NB4 (cell line): ENCODE results near the gene SLC38A10.

Experiments used
- POLR2A ChIP-seq: IDR thresholded peaks from 2 replicates; pipeline ENCODE4 v1.6.1; 2011; ENCODE audit warnings: mild to moderate bottlenecking; ENCODE audit not compliant: insufficient read length; ENCODE audit errors: extremely low read depth
- TF ChIP-seq, protein P1 (sequence below): IDR thresholded peaks from one replicate; pipeline ENCODE4 v1.5.1; 2012; ENCODE audit warnings: low read depth, low read length

DNA sequence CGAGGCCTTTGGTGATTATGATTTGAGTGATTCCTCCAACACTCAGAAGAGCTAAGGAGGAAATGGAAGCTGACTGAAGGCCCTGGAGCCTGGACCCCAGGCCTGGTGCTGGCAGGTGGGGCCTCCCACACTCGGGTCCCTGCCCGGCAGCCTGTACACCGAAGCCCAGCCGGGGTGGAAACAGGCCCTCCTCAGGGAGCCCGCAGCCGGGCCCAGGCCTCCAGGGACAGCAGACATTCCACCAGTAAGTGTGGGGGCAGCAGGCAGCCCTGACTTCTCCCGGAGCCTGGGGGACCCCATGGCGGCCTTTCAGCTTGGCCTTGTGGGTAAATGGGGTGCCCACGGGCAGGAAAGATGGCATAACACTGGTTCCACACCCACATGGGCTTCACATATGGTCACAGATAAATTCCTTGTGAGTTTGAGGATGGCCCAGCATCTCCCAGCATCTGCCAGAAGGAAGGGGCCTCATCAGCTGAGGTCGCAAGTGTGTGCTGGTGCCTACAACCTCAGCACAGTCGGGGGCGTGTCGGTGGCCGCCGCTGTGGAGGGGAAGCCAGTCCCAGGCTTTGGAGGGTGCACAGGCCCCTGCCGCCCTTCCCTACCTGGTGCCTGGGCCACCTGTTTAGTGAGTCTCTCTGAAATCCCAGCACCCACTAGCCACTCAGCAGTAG is 29.2 kb upstream of the SLC38A10 start:
- TF ChIP-seq, protein P1, sequence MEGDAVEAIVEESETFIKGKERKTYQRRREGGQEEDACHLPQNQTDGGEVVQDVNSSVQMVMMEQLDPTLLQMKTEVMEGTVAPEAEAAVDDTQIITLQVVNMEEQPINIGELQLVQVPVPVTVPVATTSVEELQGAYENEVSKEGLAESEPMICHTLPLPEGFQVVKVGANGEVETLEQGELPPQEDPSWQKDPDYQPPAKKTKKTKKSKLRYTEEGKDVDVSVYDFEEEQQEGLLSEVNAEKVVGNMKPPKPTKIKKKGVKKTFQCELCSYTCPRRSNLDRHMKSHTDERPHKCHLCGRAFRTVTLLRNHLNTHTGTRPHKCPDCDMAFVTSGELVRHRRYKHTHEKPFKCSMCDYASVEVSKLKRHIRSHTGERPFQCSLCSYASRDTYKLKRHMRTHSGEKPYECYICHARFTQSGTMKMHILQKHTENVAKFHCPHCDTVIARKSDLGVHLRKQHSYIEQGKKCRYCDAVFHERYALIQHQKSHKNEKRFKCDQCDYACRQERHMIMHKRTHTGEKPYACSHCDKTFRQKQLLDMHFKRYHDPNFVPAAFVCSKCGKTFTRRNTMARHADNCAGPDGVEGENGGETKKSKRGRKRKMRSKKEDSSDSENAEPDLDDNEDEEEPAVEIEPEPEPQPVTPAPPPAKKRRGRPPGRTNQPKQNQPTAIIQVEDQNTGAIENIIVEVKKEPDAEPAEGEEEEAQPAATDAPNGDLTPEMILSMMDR, result no peak
- TF ChIP-seq POLR2A, result no peak
